ENCODE results near the gene TMEM63C.

TMEM63C gene

GRCh38 chr14:77213679-77214016 lies 32.0 kb downstream of the TMEM63C start:
- no peak overlapping the region for H3K4me3 ChIP-seq (ENCODE audit: low read length)
- no peaks in the 10 kb centered on the region for H3K9me3 ChIP-seq (ENCODE audit: control insufficient read depth, low read length)
- no peak for DNase-seq (ENCODE audit: low read depth)
- no peak overlapping the region for H3K9ac ChIP-seq (ENCODE audit: low read length)
- no peaks in the 10 kb centered on the region for H3K36me3 ChIP-seq (ENCODE audit: control insufficient read depth, insufficient read depth, low read length, severe bottlenecking)
- peaks cover 52% of the 10 kb centered on the region for H3K27me3 ChIP-seq (replicated peaks; ENCODE audit: control insufficient read depth, insufficient read depth, low read length)
- H3K4me1 ChIP-seq (ENCODE audit: control insufficient read depth, insufficient read depth, low read length): no peaks in the 10 kb centered on the region

- H3K4me1 ChIP-seq (ENCODE audit: control insufficient read depth, insufficient read depth, low read length): no peaks in the 10 kb centered on the region
- no peaks in the 10 kb centered on the region for H3K36me3 ChIP-seq (ENCODE audit: control insufficient read depth, insufficient read depth, low read length, severe bottlenecking)
- no peak for DNase-seq (ENCODE audit: low read depth)
- peaks cover 53% of the 10 kb centered on the region for H3K27me3 ChIP-seq (replicated peaks; ENCODE audit: control insufficient read depth, insufficient read depth, low read length)
- H3K9ac ChIP-seq (ENCODE audit: low read length): no peak overlapping the region
- no peak overlapping the region for H3K4me3 ChIP-seq (ENCODE audit: low read length)
- H3K9me3 ChIP-seq (ENCODE audit: control insufficient read depth, low read length): no peaks in the 10 kb centered on the region
These were observed 32.6 kb downstream of the TMEM63C start for GRCh38 chr14:77214216-77214615.

GRCh38 chr14:77217551-77217950 lies 36.0 kb downstream of the TMEM63C start:
- no peak overlapping the region for H3K4me3 ChIP-seq (ENCODE audit: low read length)
- H3K9ac ChIP-seq (ENCODE audit: low read length): no peak overlapping the region
- H3K9me3 ChIP-seq (ENCODE audit: control insufficient read depth, low read length): no peaks in the 10 kb centered on the region
- no peak for DNase-seq (ENCODE audit: low read depth)
- peaks cover 65% of the 10 kb centered on the region for H3K27me3 ChIP-seq (replicated peaks; ENCODE audit: control insufficient read depth, insufficient read depth, low read length)
- no peaks in the 10 kb centered on the region for H3K36me3 ChIP-seq (ENCODE audit: control insufficient read depth, insufficient read depth, low read length, severe bottlenecking)
- no peaks in the 10 kb centered on the region for H3K4me1 ChIP-seq (ENCODE audit: control insufficient read depth, insufficient read depth, low read length)

- Histone ChIP-seq H3K4me3 (ENCODE audit: low read length) (no peak overlapping the region), H3K4me1 (ENCODE audit: control insufficient read depth, insufficient read depth, low read length) (no peaks in the 10 kb centered on the region)
These were observed 38.0 kb downstream of the TMEM63C start for GRCh38 chr14:77219591-77219990.

GRCh38 chr14:77220246-77221017 lies 38.8 kb downstream of the TMEM63C start:
- Histone ChIP-seq H3K27me3 (replicated peaks; ENCODE audit: control insufficient read depth, insufficient read depth, low read length) (peaks cover 54% of the 10 kb centered on the region), H3K36me3 (ENCODE audit: control insufficient read depth, insufficient read depth, low read length, severe bottlenecking) (no peaks in the 10 kb centered on the region)
- DNase-seq (ENCODE audit: low read depth): no peak

More at GRCh38 chr14:77219591-77219990, 38.0 kb downstream of the TMEM63C start:
- Histone ChIP-seq H3K27me3 (replicated peaks; ENCODE audit: control insufficient read depth, insufficient read depth, low read length) (peaks cover 56% of the 10 kb centered on the region), H3K9ac (ENCODE audit: low read length) (no peak overlapping the region), H3K36me3 (ENCODE audit: control insufficient read depth, insufficient read depth, low read length, severe bottlenecking) (no peaks in the 10 kb centered on the region), H3K9me3 (ENCODE audit: control insufficient read depth, low read length) (no peaks in the 10 kb centered on the region)
- DNase-seq (ENCODE audit: low read depth): no peak

GRCh38 chr14:77221241-77221871 lies 39.8 kb downstream of the TMEM63C start:
- Histone ChIP-seq H3K9ac (ENCODE audit: low read length) (no peak overlapping the region), H3K27me3 (replicated peaks; ENCODE audit: control insufficient read depth, insufficient read depth, low read length) (peaks cover 55% of the 10 kb centered on the region), H3K9me3 (ENCODE audit: control insufficient read depth, low read length) (no peaks in the 10 kb centered on the region), H3K36me3 (ENCODE audit: control insufficient read depth, insufficient read depth, low read length, severe bottlenecking) (no peaks in the 10 kb centered on the region), H3K4me1 (ENCODE audit: control insufficient read depth, insufficient read depth, low read length) (no peaks in the 10 kb centered on the region), H3K4me3 (ENCODE audit: low read length) (no peak overlapping the region)
- no peak for DNase-seq (ENCODE audit: low read depth)

More at GRCh38 chr14:77220246-77221017, 38.8 kb downstream of the TMEM63C start:
- no peaks in the 10 kb centered on the region for H3K9me3 ChIP-seq (ENCODE audit: control insufficient read depth, low read length)
- H3K4me3 ChIP-seq (ENCODE audit: low read length): no peak overlapping the region
- H3K4me1 ChIP-seq (ENCODE audit: control insufficient read depth, insufficient read depth, low read length): no peaks in the 10 kb centered on the region
- H3K9ac ChIP-seq (ENCODE audit: low read length): no peak overlapping the region

- no peaks in the 10 kb centered on the region for H3K4me1 ChIP-seq (ENCODE audit: control insufficient read depth, insufficient read depth, low read length)
- peaks cover 49% of the 10 kb centered on the region for H3K27me3 ChIP-seq (replicated peaks; ENCODE audit: control insufficient read depth, insufficient read depth, low read length)
- H3K4me3 ChIP-seq (ENCODE audit: low read length): no peak overlapping the region
- no peaks in the 10 kb centered on the region for H3K36me3 ChIP-seq (ENCODE audit: control insufficient read depth, insufficient read depth, low read length, severe bottlenecking)
- no peak overlapping the region for H3K9ac ChIP-seq (ENCODE audit: low read length)
- DNase-seq (ENCODE audit: low read depth): no peak
- H3K9me3 ChIP-seq (ENCODE audit: control insufficient read depth, low read length): no peaks in the 10 kb centered on the region
These were observed 41.1 kb downstream of the TMEM63C start for GRCh38 chr14:77222546-77223225.

GRCh38 chr14:77224212-77224611 lies 42.6 kb downstream of the TMEM63C start:
- no peaks in the 10 kb centered on the region for H3K36me3 ChIP-seq (ENCODE audit: control insufficient read depth, insufficient read depth, low read length, severe bottlenecking)
- peaks cover 52% of the 10 kb centered on the region for H3K27me3 ChIP-seq (replicated peaks; ENCODE audit: control insufficient read depth, insufficient read depth, low read length)
- H3K4me3 ChIP-seq (ENCODE audit: low read length): no peak overlapping the region
- no peak overlapping the region for H3K9ac ChIP-seq (ENCODE audit: low read length)
- H3K4me1 ChIP-seq (ENCODE audit: control insufficient read depth, insufficient read depth, low read length): no peaks in the 10 kb centered on the region
- no peaks in the 10 kb centered on the region for H3K9me3 ChIP-seq (ENCODE audit: control insufficient read depth, low read length)
- DNase-seq (ENCODE audit: low read depth): no peak

- no peaks in the 10 kb centered on the region for H3K4me1 ChIP-seq (ENCODE audit: control insufficient read depth, insufficient read depth, low read length)
- no peaks in the 10 kb centered on the region for H3K9me3 ChIP-seq (ENCODE audit: control insufficient read depth, low read length)
- no peaks in the 10 kb centered on the region for H3K36me3 ChIP-seq (ENCODE audit: control insufficient read depth, insufficient read depth, low read length, severe bottlenecking)
- DNase-seq (ENCODE audit: low read depth): no peak
- H3K4me3 ChIP-seq (ENCODE audit: low read length): no peak overlapping the region
- peaks cover 43% of the 10 kb centered on the region for H3K27me3 ChIP-seq (replicated peaks; ENCODE audit: control insufficient read depth, insufficient read depth, low read length)
- H3K9ac ChIP-seq (ENCODE audit: low read length): no peak overlapping the region
These were observed 43.7 kb downstream of the TMEM63C start for GRCh38 chr14:77225254-77225653.

GRCh38 chr14:77225892-77226557 lies 44.4 kb downstream of the TMEM63C start:
- Histone ChIP-seq H3K27me3 (replicated peaks; ENCODE audit: control insufficient read depth, insufficient read depth, low read length) (peaks cover 41% of the 10 kb centered on the region), H3K9me3 (ENCODE audit: control insufficient read depth, low read length) (peaks cover 3% of the 10 kb centered on the region), H3K36me3 (ENCODE audit: control insufficient read depth, insufficient read depth, low read length, severe bottlenecking) (no peaks in the 10 kb centered on the region), H3K4me3 (ENCODE audit: low read length) (no peak overlapping the region), H3K9ac (ENCODE audit: low read length) (no peak overlapping the region), H3K4me1 (ENCODE audit: control insufficient read depth, insufficient read depth, low read length) (no peaks in the 10 kb centered on the region)
- DNase-seq (ENCODE audit: low read depth): no peak

GRCh38 chr14:77228056-77228455 lies 46.5 kb downstream of the TMEM63C start:
- Histone ChIP-seq H3K27me3 (replicated peaks; ENCODE audit: control insufficient read depth, insufficient read depth, low read length) (peaks cover 32% of the 10 kb centered on the region), H3K9me3 (ENCODE audit: control insufficient read depth, low read length) (peaks cover 6% of the 10 kb centered on the region), H3K4me3 (ENCODE audit: low read length) (no peak overlapping the region), H3K9ac (ENCODE audit: low read length) (no peak overlapping the region), H3K4me1 (ENCODE audit: control insufficient read depth, insufficient read depth, low read length) (no peaks in the 10 kb centered on the region), H3K36me3 (ENCODE audit: control insufficient read depth, insufficient read depth, low read length, severe bottlenecking) (no peaks in the 10 kb centered on the region)
- no peak for DNase-seq (ENCODE audit: low read depth)
